ENCODE measurements around the gene TMEM178B.

The TMEM178B gene

GRCh38 chr7:141039376-141039775 lies 34.5 kb upstream of the TMEM178B start:
- Histone ChIP-seq H3K4me1 (ENCODE audit: control insufficient read depth in 1 of 2, insufficient read depth in 1 of 2, low read depth in 1 of 2, low read length in 1 of 2) (no peaks in the 10 kb centered on the region), H3K36me3 (no peaks in the 10 kb centered on the region), H3K27me3 (peaks cover 10% of the 10 kb centered on the region), H3K9me3 (no peaks in the 10 kb centered on the region), H3K27ac (no peak overlapping the region), H3K4me3 (ENCODE audit: low read depth in 1 of 2, low read length in 1 of 2) (no peak overlapping the region)
- no peak for TF ChIP-seq CTCF (IDR thresholded peaks at IDR 0.05)

- H3K27ac ChIP-seq = no peak overlapping the region
- no peaks in the 10 kb centered on the region for H3K4me1 ChIP-seq (ENCODE audit: control insufficient read depth in 1 of 2, insufficient read depth in 1 of 2, low read depth in 1 of 2, low read length in 1 of 2)
These were observed 31.4 kb upstream of the TMEM178B start for GRCh38 chr7:141042222-141043193.

GRCh38 chr7:141043616-141044015 lies 30.2 kb upstream of the TMEM178B start:
- peaks cover 27% of the 10 kb centered on the region for H3K27me3 ChIP-seq
- no peak overlapping the region for H3K27ac ChIP-seq
- no peaks in the 10 kb centered on the region for H3K4me1 ChIP-seq (ENCODE audit: control insufficient read depth in 1 of 2, insufficient read depth in 1 of 2, low read depth in 1 of 2, low read length in 1 of 2)
- H3K4me3 ChIP-seq (ENCODE audit: low read depth in 1 of 2, low read length in 1 of 2) = no peak overlapping the region
- H3K9me3 ChIP-seq = no peaks in the 10 kb centered on the region
- no peak for TF ChIP-seq CTCF (IDR thresholded peaks at IDR 0.05)
- H3K36me3 ChIP-seq = no peaks in the 10 kb centered on the region

More at GRCh38 chr7:141042222-141043193, 31.4 kb upstream of the TMEM178B start:
- no peaks in the 10 kb centered on the region for H3K36me3 ChIP-seq
- no peak for TF ChIP-seq CTCF (IDR thresholded peaks at IDR 0.05)
- H3K9me3 ChIP-seq = no peaks in the 10 kb centered on the region
- no peak overlapping the region for H3K4me3 ChIP-seq (ENCODE audit: low read depth in 1 of 2, low read length in 1 of 2)
- H3K27me3 ChIP-seq = peaks cover 16% of the 10 kb centered on the region

- TF ChIP-seq CTCF (IDR thresholded peaks at IDR 0.05) = no peak
- peaks cover 42% of the 10 kb centered on the region for H3K27me3 ChIP-seq
- H3K4me3 ChIP-seq (ENCODE audit: low read depth in 1 of 2, low read length in 1 of 2) = no peak overlapping the region
- no peak overlapping the region for H3K27ac ChIP-seq
- no peaks in the 10 kb centered on the region for H3K36me3 ChIP-seq
- H3K9me3 ChIP-seq = no peaks in the 10 kb centered on the region
- no peaks in the 10 kb centered on the region for H3K4me1 ChIP-seq (ENCODE audit: control insufficient read depth in 1 of 2, insufficient read depth in 1 of 2, low read depth in 1 of 2, low read length in 1 of 2)
These were observed 28.6 kb upstream of the TMEM178B start for GRCh38 chr7:141045126-141045841.

- Histone ChIP-seq H3K27ac (no peak overlapping the region), H3K9me3 (no peaks in the 10 kb centered on the region), H3K4me1 (ENCODE audit: control insufficient read depth in 1 of 2, insufficient read depth in 1 of 2, low read depth in 1 of 2, low read length in 1 of 2) (no peaks in the 10 kb centered on the region), H3K4me3 (ENCODE audit: low read depth in 1 of 2, low read length in 1 of 2) (no peak overlapping the region), H3K27me3 (peaks cover 39% of the 10 kb centered on the region), H3K36me3 (no peaks in the 10 kb centered on the region)
- no peak for TF ChIP-seq CTCF (IDR thresholded peaks at IDR 0.05)
These were observed 27.8 kb upstream of the TMEM178B start for GRCh38 chr7:141045842-141046620.

All from neutrophil (primary cell).